Measurements from ENCODE around the gene HMGA1. TPM values are rescaled to one million over a fixed set of nuclear protein-coding genes. Genes with fewer than 3 reads are reported as not detected.

HMGA1 gene
- total and polyA plus RNA-seq, 10 of the 15 experiments (the other 5 are each of a cell fraction or from before 2014, with no cell fraction given), result 13.4 to 885 (median 508) TPM

DNA sequence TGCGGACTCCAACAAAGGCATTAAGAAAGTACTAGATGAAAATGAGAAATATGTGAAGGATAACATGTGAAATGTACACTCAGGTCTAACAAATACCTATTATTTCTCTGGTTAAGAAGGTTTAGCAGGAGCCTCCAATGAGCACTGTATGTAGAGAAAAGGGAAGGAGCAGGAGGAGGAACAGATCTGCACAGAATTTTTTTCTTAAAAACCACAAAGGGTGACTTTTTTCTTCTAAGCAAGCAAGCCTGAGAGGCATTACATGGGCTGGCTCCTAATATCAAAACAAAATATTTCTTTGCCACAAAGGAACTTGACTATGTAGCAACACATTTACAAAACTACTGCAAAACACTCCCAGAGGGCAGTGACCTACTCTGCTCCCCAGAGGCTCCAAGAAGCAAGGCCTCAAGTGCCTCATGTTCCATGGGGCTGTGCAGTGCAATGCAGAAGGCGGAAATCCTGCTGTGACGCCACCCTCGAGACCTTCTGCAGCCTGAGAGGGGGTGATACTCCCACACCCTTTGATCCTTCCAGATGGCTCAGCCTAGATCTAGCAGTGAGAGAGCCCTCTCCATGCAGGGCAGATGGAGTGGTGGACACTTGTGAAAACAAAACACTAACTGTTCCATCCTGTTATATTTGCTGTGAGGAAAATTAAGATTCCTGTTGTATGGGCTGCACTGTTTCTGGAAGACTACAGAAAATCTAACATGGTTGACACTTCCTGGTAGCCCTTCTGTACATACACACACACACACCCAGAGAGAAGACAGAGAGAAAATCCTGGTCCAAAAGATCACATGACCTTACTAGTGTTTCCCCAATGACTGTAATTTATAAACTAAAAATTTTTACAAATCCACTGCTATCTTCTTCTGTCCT is 48.1 kb downstream of the HMGA1 start (continued):
- TF ChIP-seq, protein P1, sequence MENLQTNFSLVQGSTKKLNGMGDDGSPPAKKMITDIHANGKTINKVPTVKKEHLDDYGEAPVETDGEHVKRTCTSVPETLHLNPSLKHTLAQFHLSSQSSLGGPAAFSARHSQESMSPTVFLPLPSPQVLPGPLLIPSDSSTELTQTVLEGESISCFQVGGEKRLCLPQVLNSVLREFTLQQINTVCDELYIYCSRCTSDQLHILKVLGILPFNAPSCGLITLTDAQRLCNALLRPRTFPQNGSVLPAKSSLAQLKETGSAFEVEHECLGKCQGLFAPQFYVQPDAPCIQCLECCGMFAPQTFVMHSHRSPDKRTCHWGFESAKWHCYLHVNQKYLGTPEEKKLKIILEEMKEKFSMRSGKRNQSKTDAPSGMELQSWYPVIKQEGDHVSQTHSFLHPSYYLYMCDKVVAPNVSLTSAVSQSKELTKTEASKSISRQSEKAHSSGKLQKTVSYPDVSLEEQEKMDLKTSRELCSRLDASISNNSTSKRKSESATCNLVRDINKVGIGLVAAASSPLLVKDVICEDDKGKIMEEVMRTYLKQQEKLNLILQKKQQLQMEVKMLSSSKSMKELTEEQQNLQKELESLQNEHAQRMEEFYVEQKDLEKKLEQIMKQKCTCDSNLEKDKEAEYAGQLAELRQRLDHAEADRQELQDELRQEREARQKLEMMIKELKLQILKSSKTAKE (IDR thresholded peaks at IDR 0.05; ENCODE audit: low read depth, poor library complexity, severe bottlenecking), result no peak
- TF ChIP-seq ETV6 (conservative IDR thresholded peaks at IDR 0.05 in 1 of 2, IDR thresholded peaks at IDR 0.05 in 1 of 2; ENCODE audit: borderline replicate concordance in 1 of 2, low read depth in 1 of 2) (no peak), ATF7 (IDR thresholded peaks at IDR 0.05; ENCODE audit: low read depth) (no peak)

DNA sequence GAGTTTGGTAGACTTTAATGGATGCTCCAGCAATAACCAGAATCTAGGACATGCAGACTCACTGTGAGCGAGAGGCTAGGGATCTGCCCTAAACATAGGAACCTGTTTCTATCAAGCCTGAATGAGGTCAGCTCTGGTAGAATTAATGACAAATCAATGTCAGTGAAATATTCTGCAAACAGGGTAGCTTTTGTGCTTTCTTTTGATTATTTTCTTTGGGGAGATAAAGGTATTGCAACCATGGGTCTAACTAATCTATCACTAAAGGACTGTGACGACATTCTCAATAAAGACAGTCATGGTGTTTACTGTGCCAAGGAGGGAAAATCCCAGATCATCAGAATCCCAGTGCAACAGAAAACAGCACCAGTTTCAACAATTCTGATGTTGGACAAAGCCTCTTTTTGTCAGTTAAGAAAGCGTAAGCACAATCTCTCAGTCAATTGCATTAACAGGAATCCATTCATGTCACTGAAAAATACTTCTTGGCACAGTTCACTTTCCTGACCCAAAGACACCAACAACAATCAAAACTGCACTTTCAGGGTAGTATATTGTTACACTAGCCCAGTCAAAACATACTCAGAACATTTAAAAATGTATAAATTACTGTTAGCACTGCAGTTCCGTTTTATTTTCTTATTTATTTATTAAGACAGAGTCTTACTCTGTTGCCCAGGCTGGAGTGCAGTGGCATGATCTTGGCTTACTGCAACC is 48.9 kb downstream of the HMGA1 start:
- ChIA-PET CTCF (no interaction called here), SMC1A (ENCODE audit: uncharacterized antibody, unreplicated experiment) (no interaction called here), RAD21 (ENCODE audit: unreplicated experiment) (no interaction called here), POLR2A (no interaction called here)
- ATAC-seq (no peak), FAIRE-seq (no peak), DNase-seq (ENCODE audit: low read depth, low spot score) (no peak)
- Histone ChIP-seq H3K79me2 (ENCODE audit: control insufficient read depth, insufficient read depth, low read length) (no peaks in the 10 kb centered on the region), H3K36me3 (ENCODE audit: control insufficient read depth in 2 of 2, insufficient read depth in 2 of 2, low read length in 1 of 2) (peaks cover 3 to 12% of the 10 kb centered on the region in 2 experiments), H3K27ac (ENCODE audit: control insufficient read depth, insufficient read depth) (no peak overlapping the region), H3K4me3 (no peak overlapping the region), H4K20me1 (ENCODE audit: control insufficient read depth, insufficient read depth) (no peaks in the 10 kb centered on the region), H2AFZ (ENCODE audit: control insufficient read depth, low read depth, low read length) (no peak overlapping the region), H3K4me2 (ENCODE audit: control insufficient read depth, insufficient read depth) (no peak overlapping the region), H3K9me3 (replicated peaks; ENCODE audit: control insufficient read depth, insufficient read depth, low read length) (no peaks in the 10 kb centered on the region), H3K27me3 (replicated peaks in 1 of 2; ENCODE audit: control insufficient read depth in 2 of 2, insufficient read depth in 2 of 2, low read length in 1 of 2) (no peaks in the 10 kb centered on the region), H3K9ac (ENCODE audit: control insufficient read depth, insufficient read depth, low read length) (no peak overlapping the region), H3K4me1 (ENCODE audit: control insufficient read depth, insufficient read depth, low read length) (peaks cover 27% of the 10 kb centered on the region)
- BruUV-seq (replicated peaks), result no TSS peak
- TF ChIP-seq ZNF274 (IDR thresholded peaks at IDR 0.05; ENCODE audit: insufficient read depth, insufficient read length) (no peak), SIX5 (IDR thresholded peaks at IDR 0.05; ENCODE audit: low read depth, low read length, severe bottlenecking) (no peak), RB1 (IDR thresholded peaks at IDR 0.05; ENCODE audit: borderline replicate concordance) (no peak), BCL11A (IDR thresholded peaks at IDR 0.05; ENCODE audit: low read depth, low read length) (no peak), POU2F2 (IDR thresholded peaks at IDR 0.05; ENCODE audit: borderline replicate concordance, low read depth, low read length) (no peak), ZNF207 (IDR thresholded peaks at IDR 0.05; ENCODE audit: borderline replicate concordance) (no peak), POLR2AphosphoS5 (IDR thresholded peaks at IDR 0.05; ENCODE audit: low read length) (no peak)
- TF ChIP-seq, protein P2, sequence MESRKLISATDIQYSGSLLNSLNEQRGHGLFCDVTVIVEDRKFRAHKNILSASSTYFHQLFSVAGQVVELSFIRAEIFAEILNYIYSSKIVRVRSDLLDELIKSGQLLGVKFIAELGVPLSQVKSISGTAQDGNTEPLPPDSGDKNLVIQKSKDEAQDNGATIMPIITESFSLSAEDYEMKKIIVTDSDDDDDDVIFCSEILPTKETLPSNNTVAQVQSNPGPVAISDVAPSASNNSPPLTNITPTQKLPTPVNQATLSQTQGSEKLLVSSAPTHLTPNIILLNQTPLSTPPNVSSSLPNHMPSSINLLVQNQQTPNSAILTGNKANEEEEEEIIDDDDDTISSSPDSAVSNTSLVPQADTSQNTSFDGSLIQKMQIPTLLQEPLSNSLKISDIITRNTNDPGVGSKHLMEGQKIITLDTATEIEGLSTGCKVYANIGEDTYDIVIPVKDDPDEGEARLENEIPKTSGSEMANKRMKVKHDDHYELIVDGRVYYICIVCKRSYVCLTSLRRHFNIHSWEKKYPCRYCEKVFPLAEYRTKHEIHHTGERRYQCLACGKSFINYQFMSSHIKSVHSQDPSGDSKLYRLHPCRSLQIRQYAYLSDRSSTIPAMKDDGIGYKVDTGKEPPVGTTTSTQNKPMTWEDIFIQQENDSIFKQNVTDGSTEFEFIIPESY (IDR thresholded peaks at IDR 0.05), result no peak
- WGBS (ENCODE audit: insufficient coverage, insufficient replicate concordance, low lambda C conversion rate, missing lambda C conversion rate), result 91% methylated on average over 4 of the region's 4 CpGs
- in situ Hi-C loops (cut with MboI), result no loop called here
- intact Hi-C loops (cut with micrococcal nuclease; ENCODE audit: unreplicated experiment), result no loop called here

All from GM12878 (cell line).